H9 (cell line): Measurements from ENCODE around the gene TBCB. TPM values are rescaled to one million over a fixed set of nuclear protein-coding genes. Genes with fewer than 3 reads are reported as not detected.

Experiments
- DNase-seq: peaks from one replicate; pipeline ENCODE4 v3.0.0-alpha.2; 2017
- H2AFZ ChIP-seq: one replicate; pipeline ENCODE4 v1.6.1; 2013; ENCODE audit warnings: mild to moderate bottlenecking, low read length, control low read depth, moderate library complexity
- H2AK5ac ChIP-seq: 2 replicates; pipeline ENCODE4 v1.6.1; 2013; ENCODE audit warnings: low read length, control low read depth, mixed read lengths; ENCODE audit not compliant: insufficient read length
- H2BK120ac ChIP-seq: one replicate; pipeline ENCODE4 v1.6.1; 2013; ENCODE audit warnings: low read depth, mild to moderate bottlenecking, low read length, control low read depth, inconsistent platforms; ENCODE audit not compliant: poor library complexity, severe bottlenecking
- H2BK12ac ChIP-seq: 2 replicates; pipeline ENCODE4 v1.6.1; 2013; ENCODE audit warnings: low read length, control low read depth, mixed read lengths, low read depth; ENCODE audit not compliant: insufficient read length
- H2BK15ac ChIP-seq: 2 replicates; pipeline ENCODE4 v1.6.1; 2013; ENCODE audit warnings: low read depth, low read length, control low read depth
- H2BK20ac ChIP-seq: one replicate; pipeline ENCODE4 v1.6.1; 2013; ENCODE audit warnings: low read depth, mild to moderate bottlenecking, low read length, control low read depth, inconsistent platforms; ENCODE audit not compliant: poor library complexity, severe bottlenecking
- H2BK5ac ChIP-seq: 2 replicates; pipeline ENCODE4 v1.6.1; 2013; ENCODE audit warnings: low read length, control low read depth, mixed read lengths; ENCODE audit not compliant: insufficient read length
- H3K14ac ChIP-seq: 2 replicates; pipeline ENCODE4 v1.6.1; 2013; ENCODE audit warnings: low read length, control low read depth; ENCODE audit not compliant: insufficient read depth
- H3K18ac ChIP-seq: 2 replicates; pipeline ENCODE4 v1.6.1; 2013; ENCODE audit warnings: low read depth, mild to moderate bottlenecking, mixed read lengths, low read length, control low read depth; ENCODE audit not compliant: insufficient read length
- H3K23ac ChIP-seq: 2 replicates; pipeline ENCODE4 v1.6.1; 2013; ENCODE audit warnings: low read length, control low read depth, mixed read lengths, low read depth; ENCODE audit not compliant: insufficient read length
- H3K23me2 ChIP-seq: 2 replicates; pipeline ENCODE4 v1.6.1; 2013; ENCODE audit warnings: low read depth, mild to moderate bottlenecking, mixed read lengths, low read length, control low read depth; ENCODE audit not compliant: insufficient read length, poor library complexity, severe bottlenecking
- H3K27ac ChIP-seq: 2 replicates; pipeline ENCODE4 v1.5.1; 2013; ENCODE audit warnings: low read length, control low read depth, mixed read lengths, low read depth; ENCODE audit not compliant: insufficient read length
- H3K27me3 ChIP-seq: 2 replicates; pipeline ENCODE4 v1.6.1; 2013; ENCODE audit warnings: low read length, control low read depth, inconsistent platforms; ENCODE audit not compliant: insufficient read depth
- H3K4ac ChIP-seq: 2 replicates; pipeline ENCODE4 v1.6.1; 2013; ENCODE audit warnings: low read depth, mild to moderate bottlenecking, control low read depth, inconsistent platforms, low read length, moderate library complexity
- H3K4me1 ChIP-seq: 2 replicates; pipeline ENCODE4 v1.6.1; 2013; ENCODE audit warnings: low read length, control low read depth, inconsistent platforms; ENCODE audit not compliant: insufficient read depth
- H3K4me2 ChIP-seq: 2 replicates; pipeline ENCODE4 v1.6.1; 2013; ENCODE audit warnings: low read length, control low read depth, mixed read lengths; ENCODE audit not compliant: insufficient read length, insufficient read depth
- H3K56ac ChIP-seq: 2 replicates; pipeline ENCODE4 v1.6.1; 2013; ENCODE audit warnings: low read depth, mild to moderate bottlenecking, mixed read lengths, low read length, control low read depth; ENCODE audit not compliant: insufficient read length
- H3K79me1 ChIP-seq: 2 replicates; pipeline ENCODE4 v1.6.1; 2013; ENCODE audit warnings: low read depth, mild to moderate bottlenecking, moderate library complexity, low read length, control low read depth, inconsistent platforms; ENCODE audit not compliant: insufficient read depth, poor library complexity, severe bottlenecking
- H3K79me2 ChIP-seq: 2 replicates; pipeline ENCODE4 v1.6.1; 2013; ENCODE audit warnings: low read length, control low read depth, inconsistent platforms; ENCODE audit not compliant: insufficient read depth
- H3K9ac ChIP-seq: 2 replicates; pipeline ENCODE4 v1.6.1; 2013; ENCODE audit warnings: low read length, control low read depth, mixed read lengths; ENCODE audit not compliant: insufficient read length; ENCODE audit errors: extremely low read depth
- H3K9me3 ChIP-seq: one replicate; pipeline ENCODE4 v1.6.1; 2013; ENCODE audit warnings: low read depth, low read length, inconsistent platforms; ENCODE audit not compliant: control insufficient read depth
- H3T11ph ChIP-seq: one replicate; pipeline ENCODE4 v1.6.1; 2013; ENCODE audit warnings: mild to moderate bottlenecking, low read length, control low read depth, inconsistent platforms
- H4K20me1 ChIP-seq: one replicate; pipeline ENCODE4 v1.6.1; 2013; ENCODE audit not compliant: control insufficient read depth, insufficient read length, insufficient read depth
- H4K5ac ChIP-seq: 2 replicates; pipeline ENCODE4 v1.6.1; 2013; ENCODE audit warnings: low read depth, mild to moderate bottlenecking, mixed read lengths, low read length, control low read depth; ENCODE audit not compliant: insufficient read length
- H4K8ac ChIP-seq: replicated peaks from 2 replicates; pipeline ENCODE4 v1.6.1; 2013; ENCODE audit warnings: low read length, control low read depth, mixed read lengths, low read depth; ENCODE audit not compliant: insufficient read length
- H4K91ac ChIP-seq: 2 replicates; pipeline ENCODE4 v1.6.1; 2013; ENCODE audit warnings: low read depth, mild to moderate bottlenecking, moderate library complexity, mixed read lengths, low read length, control low read depth; ENCODE audit not compliant: insufficient read length
- H3K27ac Mint-ChIP-seq, 3 experiments: 2 replicates in 2 of 3; 3 replicates in 1 of 3; pipeline ENCODE4 v1.8.0; 2020 to 2021; ENCODE audit warnings: mixed read lengths in 3 of 3, mild to moderate bottlenecking in 1 of 3, moderate library complexity in 1 of 3
- H3K27me3 Mint-ChIP-seq: 2 replicates; pipeline ENCODE4 v1.8.0; 2021; ENCODE audit warnings: low read depth, mild to moderate bottlenecking, moderate library complexity, mixed read lengths
- H3K36me3 Mint-ChIP-seq, 3 experiments: 2 replicates in 2 of 3; 3 replicates in 1 of 3; pipeline ENCODE4 v1.8.0; 2020 to 2021; ENCODE audit warnings: low read depth in 3 of 3, mixed read lengths in 3 of 3; ENCODE audit not compliant: insufficient read depth in 1 of 3
- H3K4me1 Mint-ChIP-seq, 2 experiments: 2 replicates each; pipeline ENCODE4 v1.8.0; 2020; ENCODE audit warnings: mixed read lengths in 2 of 2
- H3K4me3 Mint-ChIP-seq, 2 experiments: 2 replicates in 1 of 2; 3 replicates in 1 of 2; pipeline ENCODE4 v1.8.0; 2020 to 2021; ENCODE audit warnings: mild to moderate bottlenecking in 2 of 2, mixed read lengths in 2 of 2, moderate library complexity in 1 of 2
- H3K9me3 Mint-ChIP-seq, 2 experiments: 2 replicates in 1 of 2; 3 replicates in 1 of 2; pipeline ENCODE4 v1.8.0; 2020; ENCODE audit warnings: mild to moderate bottlenecking in 2 of 2, mixed read lengths in 2 of 2, moderate library complexity in 1 of 2
- CTCF ChIP-seq: fragments of 200-600 bp; sonication (generic); conservative IDR thresholded peaks from 3 replicates; pipeline ENCODE4 v1.8.0; 2021; ENCODE audit warnings: antibody characterized with exemption, mild to moderate bottlenecking
- WGBS: extraction: QIAGEN DNeasy Blood & Tissue Kit; methylation state at CpG from one replicate; pipeline ENCODE4 v1.1.7; 2013; ENCODE audit warnings: missing lambda C conversion rate, low lambda C conversion rate, mixed read lengths; ENCODE audit not compliant: insufficient read length; ENCODE audit errors: extremely low coverage; 5-methylcytosine and 5-hydroxymethylcytosine counted together
- total RNA-seq: library from RNA; stranded (reverse); gene quantifications from 2 replicates; pipeline ENCODE4 v1.2.1, GENCODE V29; 2021

Gene TBCB
- total RNA-seq, 1 experiment from 2014 or later, result 216 TPM

- H3K56ac ChIP-seq, result no peak overlapping the region
- H2AK5ac ChIP-seq, result no peak overlapping the region
- no peaks in the 10 kb centered on the region; a peak in 1 of 5 replicates for H3K9me3 Mint-ChIP-seq
- no peak overlapping the region for H2BK120ac ChIP-seq
- H3K14ac ChIP-seq, result no peak overlapping the region
- no peaks in the 10 kb centered on the region for H4K20me1 ChIP-seq
- no peaks in the 10 kb centered on the region for H3K79me1 ChIP-seq
- no peak overlapping the region for H3K27ac Mint-ChIP-seq
- peaks cover 14% of the 10 kb centered on the region for H3K23me2 ChIP-seq
- H3K18ac ChIP-seq, result no peak overlapping the region
- H3K4ac ChIP-seq, result no peak overlapping the region
- H3K79me2 ChIP-seq, result no peaks in the 10 kb centered on the region; the same call in 1 of the 2 replicates
- peaks cover 2% of the 10 kb centered on the region; the same call in 1 of the 2 replicates for H3K4me1 ChIP-seq
- H4K91ac ChIP-seq, result no peak overlapping the region
- no peak overlapping the region for H2BK12ac ChIP-seq
- no peaks in the 10 kb centered on the region for H3K9me3 ChIP-seq
- no peak overlapping the region for H3T11ph ChIP-seq
- no peak overlapping the region for H4K5ac ChIP-seq
- H3K4me1 Mint-ChIP-seq, result peaks cover 30 to 41% of the 10 kb centered on the region in 2 experiments
- DNase-seq, result peak; percentile 27
- H2BK15ac ChIP-seq, result no peak overlapping the region
- H3K27ac ChIP-seq, result no peak overlapping the region
- H4K8ac ChIP-seq, result no peak overlapping the region
- H2BK5ac ChIP-seq, result no peak overlapping the region
- no CpG with 5 or more reads among the region's 34 CpGs for WGBS
- H3K27me3 ChIP-seq, result no peaks in the 10 kb centered on the region
- peak overlapping the region; percentile 95 to 99 for H3K4me3 Mint-ChIP-seq
- H2AFZ ChIP-seq, result no peak overlapping the region
- H3K36me3 Mint-ChIP-seq, result peaks cover 21 to 51% (median 43%) of the 10 kb centered on the region in 3 experiments; a peak in 6 of 7 replicates
- H3K23ac ChIP-seq, result no peak overlapping the region
- no peak for TF ChIP-seq CTCF
- peaks cover 3% of the 10 kb centered on the region; the same call in 1 of the 2 replicates for H3K27me3 Mint-ChIP-seq
- H2BK20ac ChIP-seq, result no peak overlapping the region
- H3K4me2 ChIP-seq, result peak overlapping the region; percentile 93
- no peak overlapping the region for H3K9ac ChIP-seq
Measured at GRCh38 chr19:36113425-36113824, 1.8 kb upstream of the TBCB start.
